Gastroesophageal sphincter (tissue), 2 donors: Measurements from ENCODE around the gene PES1.

Experiments
- EP300 ChIP-seq: sonication (generic); formaldehyde crosslinking; IDR thresholded peaks from one replicate; pipeline ENCODE4 v1.6.1; 2017; ENCODE audit warnings: antibody characterized with exemption, mild to moderate bottlenecking
- POLR2A ChIP-seq, 2 donors: fragments of 450-650 bp; IDR thresholded peaks; one replicate each; pipeline ENCODE4 v1.6.1; 2017; ENCODE audit warnings: antibody characterized with exemption in 2 of 2, mild to moderate bottlenecking in 2 of 2, moderate library complexity in 1 of 2

DNA sequence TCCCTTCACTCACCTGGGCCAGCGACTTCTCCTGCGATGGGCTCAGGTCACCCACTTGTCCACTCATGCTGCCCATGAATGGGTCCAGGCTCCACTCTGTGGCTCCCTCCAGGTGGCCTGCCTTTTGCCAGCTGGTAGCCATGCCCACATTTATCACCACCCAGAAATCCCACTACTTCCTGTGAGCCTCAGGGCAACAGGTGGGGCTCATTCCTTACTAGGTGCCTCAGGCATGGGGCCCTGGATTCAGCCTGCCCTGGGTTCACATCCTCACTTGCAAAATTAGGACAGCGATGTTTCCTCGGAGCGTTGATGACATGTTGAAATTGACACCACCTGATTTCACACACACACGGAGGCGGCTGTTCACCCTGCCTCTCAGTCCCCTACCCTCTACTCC is 45.1 kb downstream of the PES1 start, which contains the start of gene SEC14L6:
- TF ChIP-seq POLR2A (IDR thresholded peaks at IDR 0.05) (no peak), EP300 (no peak)
